Left ventricle myocardium superior (tissue), 1 donor: ENCODE data around the gene TNS1. TPM values are rescaled to one million over a fixed set of nuclear protein-coding genes. Genes with fewer than 3 reads are reported as not detected.

Experiments used
- ATAC-seq: fragments of 200-7000 bp; cut with Tn5 transposase; one replicate; pipeline ENCODE4 v1.9.1; 2020; ENCODE audit warnings: mild to moderate bottlenecking, moderate library complexity
- DNase-seq: peaks from one replicate; pipeline ENCODE4 v3.0.0-alpha.2; 2020
- intact Hi-C: fragments of 100-400 bp; cut with micrococcal nuclease; formaldehyde crosslinking; loops from one replicate; pipeline ENCODE4 v1.11.0; 2022
- total RNA-seq: library from RNA; stranded (reverse); fragmentation: NEBNext Ultra II Directional; extraction: Animal tissue kit (Norgen Biotek cat#: 25700); gene quantifications from one replicate; pipeline ENCODE4 v1.2.1, GENCODE V29; 2021
- donor health status: DM: no; HTN: yes; CAD: no; lungs with severe emphysema.

The TNS1 gene
- total RNA-seq, 1 donor from 2014 or later: 783 TPM

- intact Hi-C loops: no loop called here
- ATAC-seq (peak; percentile 49), DNase-seq (peak; percentile 73)
These were observed 49.7 kb downstream of the TNS1 start for GRCh38 chr2:217953011-217953481.

- intact Hi-C loops: no loop called here
- DNase-seq (no peak), ATAC-seq (no peak)
These were observed 50.4 kb downstream of the TNS1 start for GRCh38 chr2:217952409-217952808.

- ATAC-seq (peak; percentile 2), DNase-seq (peak; percentile 47)
- intact Hi-C loops: no loop called here
These were observed 51.1 kb downstream of the TNS1 start for GRCh38 chr2:217951521-217952247.

GRCh38 chr2:217951091-217951490 lies 51.7 kb downstream of the TNS1 start:
- DNase-seq (no peak), ATAC-seq (no peak)
- intact Hi-C loops: no loop called here

- DNase-seq: peak; percentile 54
- intact Hi-C loops: no loop called here
- peak; percentile 0 for ATAC-seq
These were observed 52.4 kb downstream of the TNS1 start for GRCh38 chr2:217950401-217950871.

- intact Hi-C loops: no loop called here
- ATAC-seq (no peak), DNase-seq (no peak)
These were observed 53.3 kb downstream of the TNS1 start for GRCh38 chr2:217949447-217949846.

GRCh38 chr2:217948897-217949296 lies 53.9 kb downstream of the TNS1 start:
- intact Hi-C loops: no loop called here
- DNase-seq (no peak), ATAC-seq (no peak)

- ATAC-seq: no peak
- intact Hi-C loops: no loop called here
These were observed 54.4 kb downstream of the TNS1 start for GRCh38 chr2:217948351-217948791.

GRCh38 chr2:217947383-217948350 lies 55.1 kb downstream of the TNS1 start:
- DNase-seq: no peak
- intact Hi-C loops: no loop called here
- ATAC-seq: no peak

More at GRCh38 chr2:217948351-217948791, 54.4 kb downstream of the TNS1 start:
- no peak for DNase-seq

GRCh38 chr2:217946051-217946450 lies 56.7 kb downstream of the TNS1 start:
- DNase-seq: no peak
- intact Hi-C loops: no loop called here
- ATAC-seq: no peak

GRCh38 chr2:217945530-217945929 lies 57.3 kb downstream of the TNS1 start:
- DNase-seq (no peak), ATAC-seq (no peak)
- intact Hi-C loops: no loop called here

GRCh38 chr2:217944923-217945322 lies 57.9 kb downstream of the TNS1 start:
- intact Hi-C loops: no loop called here
- ATAC-seq (no peak), DNase-seq (no peak)

- ATAC-seq: no peak
- no peak for DNase-seq
- intact Hi-C loops: no loop called here
These were observed 58.4 kb downstream of the TNS1 start for GRCh38 chr2:217944366-217944765.

- ATAC-seq (peak; percentile 85), DNase-seq (peak; percentile 92)
- intact Hi-C loops: no loop called here
These were observed 59.1 kb downstream of the TNS1 start for GRCh38 chr2:217943446-217944321.

- intact Hi-C loops: no loop called here
- peak; percentile 54 for DNase-seq
- ATAC-seq: peak; percentile 11
These were observed 60.0 kb downstream of the TNS1 start for GRCh38 chr2:217942731-217943335.

GRCh38 chr2:217941886-217942728 lies 60.7 kb downstream of the TNS1 start:
- peak; percentile 19 for ATAC-seq
- DNase-seq: no peak
- intact Hi-C loops: no loop called here

- DNase-seq: peak; percentile 60
These were observed 61.5 kb downstream of the TNS1 start for GRCh38 chr2:217941339-217941738.

More at GRCh38 chr2:217941339-217941738, 61.5 kb downstream of the TNS1 start:
- intact Hi-C loops: no loop called here
- ATAC-seq: no peak
